HG03439 (cell line): ENCODE data around the gene EDIL3.

ENCODE experiments used
- ATAC-seq: cut with Tn5 transposase; IDR thresholded peaks from one replicate; pipeline ENCODE4 v1.9.1; 2021; ENCODE audit warnings: mild to moderate bottlenecking, moderate library complexity; ENCODE audit not compliant: unreplicated experiment

EDIL3 gene

GRCh38 chr5:84260939-84261338 lies 123.7 kb downstream of the EDIL3 start:
- no peak for ATAC-seq

- no peak for ATAC-seq
These were observed 124.5 kb downstream of the EDIL3 start for GRCh38 chr5:84260140-84260539.

- ATAC-seq = no peak
These were observed 125.2 kb downstream of the EDIL3 start for GRCh38 chr5:84259283-84260045.

- ATAC-seq = peak; percentile 41
These were observed 127.6 kb downstream of the EDIL3 start for GRCh38 chr5:84257061-84257460.

GRCh38 chr5:84255315-84255714 lies 129.4 kb downstream of the EDIL3 start:
- ATAC-seq = no peak

- no peak for ATAC-seq
These were observed 130.7 kb downstream of the EDIL3 start for GRCh38 chr5:84253946-84254345.

DNA sequence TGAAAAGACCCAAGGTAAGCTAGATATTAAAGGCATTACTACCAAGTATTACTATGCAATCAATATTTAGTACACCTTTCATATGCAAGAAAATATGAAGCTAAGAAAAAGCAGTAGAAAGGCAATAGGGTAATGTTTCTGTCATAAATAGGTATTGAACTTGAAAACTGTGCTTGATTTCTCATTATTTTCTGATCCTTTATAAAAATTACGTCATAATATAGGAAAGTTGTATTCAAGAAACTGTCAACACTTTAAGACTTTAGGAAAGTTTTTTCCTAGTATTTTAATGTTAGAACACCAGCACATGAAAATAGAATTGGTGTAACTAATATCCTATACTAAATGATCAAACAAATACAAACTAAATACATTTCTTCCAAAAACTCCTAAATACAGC lies 133.2 kb downstream of the EDIL3 start:
- ATAC-seq = no peak

DNA sequence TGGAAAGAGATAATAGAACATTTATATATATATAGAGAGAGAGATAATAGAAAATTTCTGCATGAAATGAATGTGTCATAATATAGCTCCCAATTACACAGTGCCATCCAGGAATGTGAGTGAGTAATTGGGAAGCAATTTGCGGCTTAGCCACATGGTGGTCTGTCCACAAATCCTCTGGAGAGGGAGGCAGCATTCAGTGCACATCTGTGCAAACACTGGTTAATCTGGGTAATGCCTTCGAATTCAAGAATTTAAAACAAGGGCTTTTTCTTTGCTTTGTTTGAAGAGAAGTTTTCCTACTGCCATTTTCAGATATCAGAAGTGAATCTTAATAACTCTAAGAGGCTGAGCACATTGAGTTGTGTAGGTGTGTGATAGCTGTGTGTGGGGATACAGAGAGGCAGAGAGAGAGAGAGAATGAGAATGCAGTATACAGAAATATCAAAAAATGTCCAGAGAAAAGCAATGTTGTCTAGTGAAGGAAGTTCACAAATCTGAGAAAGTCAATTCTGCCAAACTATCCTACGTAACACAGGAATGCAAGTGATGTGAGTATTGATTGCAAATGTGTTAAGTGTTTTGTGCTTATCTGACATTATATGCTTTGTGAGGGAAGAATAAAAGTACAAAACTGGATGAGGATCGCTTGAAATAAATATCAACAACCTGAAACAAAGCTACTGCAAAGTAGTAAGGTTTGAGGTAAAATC lies 134.6 kb downstream of the EDIL3 start:
- no peak for ATAC-seq

GRCh38 chr5:84248013-84248412 lies 136.7 kb downstream of the EDIL3 start:
- ATAC-seq = no peak

DNA sequence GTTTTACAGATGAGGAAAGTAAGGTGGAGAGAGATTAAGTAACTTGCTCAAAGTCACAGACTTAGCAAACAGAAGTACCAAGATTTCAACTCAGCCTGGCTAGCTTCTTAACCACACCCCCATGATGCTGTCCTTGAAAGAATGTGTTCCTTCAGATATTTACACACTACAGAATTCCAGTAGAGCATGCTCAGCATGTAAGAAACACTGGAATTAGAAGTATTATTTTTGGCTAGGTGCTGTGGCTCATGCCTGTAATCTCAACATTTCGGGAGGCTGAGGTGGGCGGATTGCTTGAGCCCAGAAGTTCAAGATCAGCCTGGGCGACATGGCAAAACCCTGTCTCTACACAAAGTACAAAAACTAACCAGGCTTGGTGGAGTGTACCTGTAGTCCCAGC lies 142.4 kb downstream of the EDIL3 start:
- ATAC-seq = no peak

GRCh38 chr5:84239494-84239893 lies 145.2 kb downstream of the EDIL3 start:
- ATAC-seq = no peak

GRCh38 chr5:84237126-84237525 lies 147.6 kb downstream of the EDIL3 start:
- ATAC-seq = no peak

DNA sequence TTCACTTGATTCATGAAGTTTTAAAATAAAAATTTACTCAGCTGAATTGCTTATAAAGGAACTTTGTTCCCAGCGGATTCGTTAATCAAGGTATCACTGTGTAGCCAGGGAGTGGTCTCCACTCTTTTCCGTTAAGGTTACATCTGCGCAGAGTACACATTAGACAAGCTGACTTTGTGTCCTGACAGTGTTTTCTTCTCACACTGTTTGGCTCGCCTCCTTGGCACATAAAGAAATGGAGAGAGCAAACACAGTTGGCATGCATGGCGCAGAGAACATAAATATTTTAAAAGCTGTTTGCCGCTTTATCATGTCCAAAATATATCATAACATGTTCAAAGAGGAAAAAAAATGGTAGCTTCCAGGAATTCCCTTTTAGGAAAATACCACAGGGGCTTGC lies 153.2 kb downstream of the EDIL3 start:
- ATAC-seq = no peak

DNA sequence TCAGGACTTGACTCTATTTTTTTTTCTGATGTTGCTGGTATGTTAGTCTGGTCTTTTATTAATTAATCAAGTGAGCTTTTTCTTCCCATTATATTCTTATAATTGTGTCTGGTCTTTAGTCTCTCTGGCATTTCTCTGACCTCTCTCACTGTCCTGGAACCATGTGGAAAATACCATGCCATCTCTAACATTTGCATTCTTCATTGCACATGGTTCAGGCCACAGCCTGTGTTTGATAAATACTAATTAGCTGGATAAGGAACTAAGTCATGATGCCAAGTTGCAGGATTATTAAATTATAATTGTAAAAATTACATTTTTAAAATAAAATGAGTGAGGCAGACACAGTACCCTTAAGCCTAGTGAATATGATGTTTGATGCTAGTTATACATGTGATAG lies 155.6 kb downstream of the EDIL3 start:
- ATAC-seq = no peak

GRCh38 chr5:84228266-84228665 lies 156.4 kb downstream of the EDIL3 start:
- no peak for ATAC-seq

DNA sequence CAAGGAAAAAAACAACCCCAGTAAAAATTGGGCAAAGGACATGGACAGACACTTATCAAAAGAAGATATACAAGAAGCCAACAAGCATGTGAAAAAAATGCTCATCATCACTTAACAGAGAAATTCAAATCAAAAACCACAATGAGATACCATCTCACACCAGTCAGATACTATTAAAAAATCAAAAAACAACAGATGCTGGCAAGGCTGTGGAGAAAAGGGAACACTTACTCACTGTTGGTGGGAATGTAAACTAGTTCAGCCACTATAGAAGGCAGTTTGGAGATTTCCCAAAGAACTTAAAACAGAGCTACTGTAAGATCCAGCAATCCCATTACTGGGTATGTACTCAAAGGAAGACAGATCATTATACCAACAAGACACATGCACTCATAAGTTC lies 157.4 kb downstream of the EDIL3 start:
- no peak for ATAC-seq

DNA sequence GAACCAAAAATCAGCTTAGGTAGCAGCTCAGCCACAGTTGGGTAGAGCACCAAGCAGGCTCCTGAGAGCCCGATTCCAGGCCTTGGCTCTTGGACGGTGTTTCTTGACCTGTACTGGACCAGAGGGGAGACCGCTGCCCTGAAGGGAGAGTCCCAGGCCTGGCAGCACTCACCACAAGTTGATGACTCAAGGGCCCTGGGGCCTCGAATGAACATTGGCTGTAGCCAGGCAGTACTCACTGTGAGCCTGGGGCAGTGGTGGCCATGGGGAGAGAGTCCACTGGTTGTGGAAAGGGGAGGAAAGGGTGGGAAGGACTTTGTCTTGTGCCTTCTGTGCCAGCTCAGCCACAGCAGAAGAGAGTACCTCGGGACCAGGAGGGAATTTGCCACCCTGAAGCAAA lies 166.1 kb downstream of the EDIL3 start:
- ATAC-seq = no peak

- no peak for ATAC-seq
These were observed 169.2 kb downstream of the EDIL3 start for GRCh38 chr5:84215521-84215920.

- ATAC-seq = no peak
These were observed 170.8 kb downstream of the EDIL3 start for GRCh38 chr5:84213861-84214260.

- no peak for ATAC-seq
These were observed 171.5 kb downstream of the EDIL3 start for GRCh38 chr5:84213212-84213611.

- ATAC-seq = no peak
These were observed 179.9 kb downstream of the EDIL3 start for GRCh38 chr5:84204772-84205171.

DNA sequence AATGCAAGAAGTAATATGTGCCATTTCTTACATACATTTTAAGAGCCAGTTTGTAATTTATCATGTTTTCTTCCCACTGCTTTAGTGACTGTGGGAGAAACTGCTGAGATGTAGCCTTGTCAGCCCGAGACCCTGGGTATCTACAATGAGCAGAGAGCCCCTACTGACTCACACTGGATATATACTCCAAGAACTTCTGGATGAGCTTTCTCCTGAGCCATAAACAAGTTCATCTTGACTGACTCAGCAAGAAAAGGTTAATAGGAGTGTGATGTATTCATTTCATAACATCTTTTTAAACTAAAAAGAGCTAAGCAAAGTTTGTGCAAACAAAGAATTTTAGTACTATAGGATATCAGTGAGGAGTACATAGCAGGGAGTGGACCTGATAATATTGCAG lies 182.5 kb downstream of the EDIL3 start:
- ATAC-seq = no peak

- ATAC-seq = no peak
These were observed 187.1 kb downstream of the EDIL3 start for GRCh38 chr5:84197538-84197937.
